Tongue (tissue), 2 donors: ENCODE data around the gene OR52E4. TPM values are rescaled to one million over a fixed set of nuclear protein-coding genes. Genes with fewer than 3 reads are reported as not detected.

ENCODE experiments used
- DNase-seq: peaks from one replicate; pipeline ENCODE4 v3.0.0-alpha.2; 2015
- total RNA-seq: library from RNA; depleted of rRNA; stranded (reverse); fragments of >200 nt; gene quantifications from one replicate; pipeline ENCODE4 v1.2.3, GENCODE V29; 2014

Gene OR52E4
- total RNA-seq, 1 donor from 2014 or later, result not detected

DNA sequence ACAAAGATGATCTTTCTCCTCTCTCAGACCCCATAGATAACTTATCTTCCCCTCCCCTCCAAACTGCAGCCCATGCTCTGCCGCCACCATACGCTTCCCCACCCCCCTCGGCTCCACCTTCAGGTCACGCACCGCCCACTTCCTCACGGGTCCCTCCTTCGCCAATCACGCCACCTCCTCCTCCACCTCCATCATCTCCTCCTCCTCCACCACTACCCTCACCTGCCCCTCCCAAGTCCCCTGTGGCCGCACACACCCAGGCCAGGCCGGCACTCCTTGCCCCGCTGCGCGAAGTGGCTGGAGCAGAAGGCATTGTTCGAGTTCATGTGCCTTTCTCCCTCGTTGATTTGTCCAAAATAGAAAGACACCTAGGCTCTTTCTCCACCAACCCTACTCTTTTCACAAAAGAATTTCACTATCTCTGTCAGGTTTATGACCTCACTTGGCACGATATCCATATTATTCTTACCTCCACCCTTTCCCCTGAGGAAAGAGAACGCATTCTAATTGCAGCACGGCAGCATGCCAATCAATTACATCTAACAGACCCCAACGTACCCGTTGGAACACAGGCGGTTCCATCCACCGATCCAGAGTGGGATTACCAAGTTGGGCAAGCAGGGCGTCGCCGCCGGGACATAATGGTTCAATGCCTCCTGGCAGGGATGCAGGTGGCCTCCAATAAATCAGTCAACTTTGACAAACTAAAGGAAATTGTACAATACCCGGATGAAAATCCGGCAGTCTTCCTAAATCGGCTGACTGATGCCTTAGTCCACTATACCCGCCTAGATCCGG is 49.3 kb downstream of the OR52E4 start:
- no peak for DNase-seq

GRCh38 chr11:5930614-5931013 is 50.2 kb downstream of the OR52E4 start:
- DNase-seq, result no peak

DNA sequence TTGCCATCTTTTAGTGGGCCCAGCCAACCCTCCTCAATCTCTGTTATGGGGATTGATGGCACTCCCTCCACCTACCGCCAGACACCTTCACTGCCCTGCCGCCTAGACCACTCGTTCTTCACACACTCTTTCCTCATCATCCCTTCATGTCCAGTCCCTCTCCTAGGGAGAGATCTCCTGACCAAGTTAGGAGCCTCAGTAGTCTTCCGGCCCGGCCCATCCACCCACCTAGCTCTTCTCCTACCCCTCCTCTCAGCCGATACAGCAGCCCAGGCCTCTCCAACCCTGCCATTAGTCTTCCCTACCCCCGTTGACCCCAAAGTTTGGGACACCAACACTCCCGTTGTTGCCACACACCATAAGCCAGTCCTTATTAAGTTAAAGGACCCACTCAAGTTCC is 50.6 kb downstream of the OR52E4 start:
- no peak for DNase-seq

GRCh38 chr11:5932671-5933070 is 52.2 kb downstream of the OR52E4 start:
- no peak for DNase-seq

- no peak for DNase-seq
Observed at GRCh38 chr11:5933116-5933515, 52.7 kb downstream of the OR52E4 start.

Other genes starting within 250 kb of the OR52E4 start
- 16.3 TPM for gene TRIM5, start 195.6 kb upstream of the OR52E4 start, total RNA-seq
- 13.4 TPM for gene TRIM22, start 190.8 kb upstream of the OR52E4 start, total RNA-seq
- gene OR56B1, start 144.2 kb upstream of the OR52E4 start, total RNA-seq, result 0.10 TPM
- gene OR52N4, start 126.4 kb upstream of the OR52E4 start, total RNA-seq, result not detected
- not detected for gene OR52N5, start 97.3 kb upstream of the OR52E4 start, total RNA-seq
- gene OR52N1, start 89.4 kb upstream of the OR52E4 start, total RNA-seq, result not detected
- gene OR52N2, start 71.7 kb upstream of the OR52E4 start, total RNA-seq, result not detected
- not detected for gene OR52E6, start 38.7 kb upstream of the OR52E4 start, total RNA-seq
- not detected for gene OR52E8, start 22.9 kb upstream of the OR52E4 start, total RNA-seq
- gene OR52E5, start 12.6 kb downstream of the OR52E4 start, total RNA-seq, result not detected
- not detected for gene OR56A3, start 61.6 kb downstream of the OR52E4 start, total RNA-seq
- not detected for gene OR56A5, start 87.9 kb downstream of the OR52E4 start, total RNA-seq
- gene OR52L1, start 106.4 kb downstream of the OR52E4 start, total RNA-seq, result not detected
- gene OR56A4, start 126.3 kb downstream of the OR52E4 start, total RNA-seq, result not detected
- gene OR56A1, start 150.1 kb downstream of the OR52E4 start, total RNA-seq, result under 0.01 TPM
- not detected for gene OR56B4, start 227.1 kb downstream of the OR52E4 start, total RNA-seq